ENCODE measurements around the gene CACNG1. TPM values are rescaled to one million over a fixed set of nuclear protein-coding genes. Genes with fewer than 3 reads are reported as not detected.

Gene CACNG1
- polyA plus RNA-seq, 1 of the 3 experiments (the other 2 are of a cell fraction): not detected

DNA sequence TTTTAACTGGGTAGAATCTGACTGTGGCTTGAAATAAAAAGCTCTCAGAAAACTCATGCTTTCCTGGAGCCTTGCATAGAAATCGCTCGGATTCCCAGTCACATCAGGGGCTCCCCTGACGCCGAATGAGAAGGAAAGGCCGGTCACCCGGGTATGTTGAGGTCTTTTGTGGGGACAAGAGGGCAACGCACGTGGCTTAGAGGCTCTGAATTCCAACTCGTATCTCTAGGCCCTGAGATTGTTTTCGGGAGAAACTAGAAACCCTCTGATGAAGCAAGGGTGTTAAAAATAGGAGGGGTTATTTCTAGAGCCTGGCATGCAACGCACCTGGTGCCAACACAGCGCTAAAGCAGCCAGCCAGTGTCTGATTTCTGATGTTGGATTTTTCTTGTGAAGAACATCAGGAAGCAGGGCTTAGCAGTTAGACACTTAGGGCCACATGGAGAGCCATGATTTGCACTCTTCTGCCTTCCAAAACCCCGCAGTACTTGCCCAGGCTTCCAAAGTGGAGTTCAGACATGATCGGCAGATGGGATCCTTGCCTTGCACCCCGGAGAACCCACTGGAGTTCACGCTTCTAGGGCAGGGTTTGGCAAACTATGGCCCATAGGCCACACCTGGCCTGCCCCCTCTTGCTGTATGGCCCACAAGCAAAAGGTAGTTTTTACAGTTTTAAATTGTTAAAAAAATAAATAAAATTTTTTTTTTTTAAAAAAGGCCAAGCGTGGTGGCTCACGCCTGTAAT, 12.6 kb downstream of the CACNG1 start (continued):
- TF ChIP-seq EZH2phosphoT487 (IDR thresholded peaks at IDR 0.05; ENCODE audit: borderline replicate concordance, low read depth): no peak
- TF ChIP-seq RXRA (IDR thresholded peaks at IDR 0.05; ENCODE audit: borderline replicate concordance, low read depth): no peak
- TF ChIP-seq SIN3A (IDR thresholded peaks at IDR 0.05; ENCODE audit: borderline replicate concordance, low read depth, low read length): no peak
- TF ChIP-seq, protein P1, sequence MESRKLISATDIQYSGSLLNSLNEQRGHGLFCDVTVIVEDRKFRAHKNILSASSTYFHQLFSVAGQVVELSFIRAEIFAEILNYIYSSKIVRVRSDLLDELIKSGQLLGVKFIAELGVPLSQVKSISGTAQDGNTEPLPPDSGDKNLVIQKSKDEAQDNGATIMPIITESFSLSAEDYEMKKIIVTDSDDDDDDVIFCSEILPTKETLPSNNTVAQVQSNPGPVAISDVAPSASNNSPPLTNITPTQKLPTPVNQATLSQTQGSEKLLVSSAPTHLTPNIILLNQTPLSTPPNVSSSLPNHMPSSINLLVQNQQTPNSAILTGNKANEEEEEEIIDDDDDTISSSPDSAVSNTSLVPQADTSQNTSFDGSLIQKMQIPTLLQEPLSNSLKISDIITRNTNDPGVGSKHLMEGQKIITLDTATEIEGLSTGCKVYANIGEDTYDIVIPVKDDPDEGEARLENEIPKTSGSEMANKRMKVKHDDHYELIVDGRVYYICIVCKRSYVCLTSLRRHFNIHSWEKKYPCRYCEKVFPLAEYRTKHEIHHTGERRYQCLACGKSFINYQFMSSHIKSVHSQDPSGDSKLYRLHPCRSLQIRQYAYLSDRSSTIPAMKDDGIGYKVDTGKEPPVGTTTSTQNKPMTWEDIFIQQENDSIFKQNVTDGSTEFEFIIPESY (IDR thresholded peaks at IDR 0.05; ENCODE audit: borderline replicate concordance, low read depth): no peak
- TF ChIP-seq NFIC (IDR thresholded peaks at IDR 0.05; ENCODE audit: borderline replicate concordance): no peak
- no peak for TF ChIP-seq MXI1 (IDR thresholded peaks at IDR 0.05; ENCODE audit: low read depth, low read length)
- TF ChIP-seq, protein P2, sequence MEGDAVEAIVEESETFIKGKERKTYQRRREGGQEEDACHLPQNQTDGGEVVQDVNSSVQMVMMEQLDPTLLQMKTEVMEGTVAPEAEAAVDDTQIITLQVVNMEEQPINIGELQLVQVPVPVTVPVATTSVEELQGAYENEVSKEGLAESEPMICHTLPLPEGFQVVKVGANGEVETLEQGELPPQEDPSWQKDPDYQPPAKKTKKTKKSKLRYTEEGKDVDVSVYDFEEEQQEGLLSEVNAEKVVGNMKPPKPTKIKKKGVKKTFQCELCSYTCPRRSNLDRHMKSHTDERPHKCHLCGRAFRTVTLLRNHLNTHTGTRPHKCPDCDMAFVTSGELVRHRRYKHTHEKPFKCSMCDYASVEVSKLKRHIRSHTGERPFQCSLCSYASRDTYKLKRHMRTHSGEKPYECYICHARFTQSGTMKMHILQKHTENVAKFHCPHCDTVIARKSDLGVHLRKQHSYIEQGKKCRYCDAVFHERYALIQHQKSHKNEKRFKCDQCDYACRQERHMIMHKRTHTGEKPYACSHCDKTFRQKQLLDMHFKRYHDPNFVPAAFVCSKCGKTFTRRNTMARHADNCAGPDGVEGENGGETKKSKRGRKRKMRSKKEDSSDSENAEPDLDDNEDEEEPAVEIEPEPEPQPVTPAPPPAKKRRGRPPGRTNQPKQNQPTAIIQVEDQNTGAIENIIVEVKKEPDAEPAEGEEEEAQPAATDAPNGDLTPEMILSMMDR (IDR thresholded peaks at IDR 0.05): no peak
- TF ChIP-seq NRF1 (IDR thresholded peaks at IDR 0.05; ENCODE audit: low read depth, low read length): no peak
- no peak for TF ChIP-seq FOXM1 (IDR thresholded peaks at IDR 0.05; ENCODE audit: low read depth)
- TF ChIP-seq RAD21 (IDR thresholded peaks at IDR 0.05; ENCODE audit: low read length): no peak

DNA sequence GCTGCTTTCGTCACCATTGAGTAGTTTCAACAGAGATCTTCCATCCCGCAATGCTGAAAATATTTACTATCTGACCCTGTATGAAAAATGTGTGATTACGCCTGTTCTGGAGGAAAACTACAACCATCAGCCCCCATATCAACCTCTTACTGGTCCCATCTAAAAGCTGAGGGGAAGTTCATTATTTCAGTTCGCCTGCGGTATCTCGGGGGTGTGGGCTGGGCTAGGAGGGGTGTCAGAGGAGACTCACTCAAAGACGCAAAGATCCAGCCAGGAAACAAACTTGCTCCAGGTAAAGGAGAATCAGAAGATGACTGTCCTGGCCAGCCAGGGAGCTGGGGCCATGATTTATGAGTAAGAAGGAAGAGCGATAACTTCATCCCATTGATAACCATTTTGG, 13.7 kb downstream of the CACNG1 start:
- Histone ChIP-seq H3K36me3 (replicated peaks in 1 of 2; ENCODE audit: control insufficient read depth in 1 of 2, insufficient read depth in 2 of 2, low read length in 1 of 2) (no peaks in the 10 kb centered on the region), H3F3A (replicated peaks; ENCODE audit: insufficient read depth) (no peaks in the 10 kb centered on the region), H3K27me3 (ENCODE audit: insufficient read depth) (no peaks in the 10 kb centered on the region), H3K9me2 (no peaks in the 10 kb centered on the region), H3K27ac (ENCODE audit: low read depth in 2 of 2, low read length in 1 of 2) (no peak overlapping the region), H3K9ac (no peak overlapping the region), H4K20me1 (ENCODE audit: insufficient read depth) (no peaks in the 10 kb centered on the region), H3K4me1 (ENCODE audit: control insufficient read depth in 1 of 2, insufficient read depth in 2 of 2, low read depth in 1 of 2, low read length in 1 of 2) (no peaks in the 10 kb centered on the region; a peak in 1 of 4 replicates), H3K9me3 (no peaks in the 10 kb centered on the region), H3K4me3 (ENCODE audit: low read depth in 2 of 2, low read length in 1 of 2) (no peak overlapping the region), H3K79me2 (ENCODE audit: insufficient read depth) (no peaks in the 10 kb centered on the region), H3K4me2 (no peak overlapping the region), H2AFZ (ENCODE audit: low read depth) (no peak overlapping the region)
- no peak for DNase-seq
- 94% methylated on average over 8 of the region's 8 CpGs for WGBS (ENCODE audit: low lambda C conversion rate)
- POLR2A ChIA-PET: no interaction called here
- TF ChIP-seq, protein P3, sequence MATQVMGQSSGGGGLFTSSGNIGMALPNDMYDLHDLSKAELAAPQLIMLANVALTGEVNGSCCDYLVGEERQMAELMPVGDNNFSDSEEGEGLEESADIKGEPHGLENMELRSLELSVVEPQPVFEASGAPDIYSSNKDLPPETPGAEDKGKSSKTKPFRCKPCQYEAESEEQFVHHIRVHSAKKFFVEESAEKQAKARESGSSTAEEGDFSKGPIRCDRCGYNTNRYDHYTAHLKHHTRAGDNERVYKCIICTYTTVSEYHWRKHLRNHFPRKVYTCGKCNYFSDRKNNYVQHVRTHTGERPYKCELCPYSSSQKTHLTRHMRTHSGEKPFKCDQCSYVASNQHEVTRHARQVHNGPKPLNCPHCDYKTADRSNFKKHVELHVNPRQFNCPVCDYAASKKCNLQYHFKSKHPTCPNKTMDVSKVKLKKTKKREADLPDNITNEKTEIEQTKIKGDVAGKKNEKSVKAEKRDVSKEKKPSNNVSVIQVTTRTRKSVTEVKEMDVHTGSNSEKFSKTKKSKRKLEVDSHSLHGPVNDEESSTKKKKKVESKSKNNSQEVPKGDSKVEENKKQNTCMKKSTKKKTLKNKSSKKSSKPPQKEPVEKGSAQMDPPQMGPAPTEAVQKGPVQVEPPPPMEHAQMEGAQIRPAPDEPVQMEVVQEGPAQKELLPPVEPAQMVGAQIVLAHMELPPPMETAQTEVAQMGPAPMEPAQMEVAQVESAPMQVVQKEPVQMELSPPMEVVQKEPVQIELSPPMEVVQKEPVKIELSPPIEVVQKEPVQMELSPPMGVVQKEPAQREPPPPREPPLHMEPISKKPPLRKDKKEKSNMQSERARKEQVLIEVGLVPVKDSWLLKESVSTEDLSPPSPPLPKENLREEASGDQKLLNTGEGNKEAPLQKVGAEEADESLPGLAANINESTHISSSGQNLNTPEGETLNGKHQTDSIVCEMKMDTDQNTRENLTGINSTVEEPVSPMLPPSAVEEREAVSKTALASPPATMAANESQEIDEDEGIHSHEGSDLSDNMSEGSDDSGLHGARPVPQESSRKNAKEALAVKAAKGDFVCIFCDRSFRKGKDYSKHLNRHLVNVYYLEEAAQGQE (IDR thresholded peaks at IDR 0.05; ENCODE audit: low read depth, low read length): no peak
- TF ChIP-seq GATA2 (CRISPR knock-in tag; IDR thresholded peaks at IDR 0.05): no peak
- CTCF ChIA-PET: no interaction called here
